ENCODE data around the gene DYNC1I1. TPM values are rescaled to one million over a fixed set of nuclear protein-coding genes. Genes with fewer than 3 reads are reported as not detected.

Gene DYNC1I1
- total RNA-seq, 2 experiments from 2014 or later, result 0.08 TPM; not detected in 1

DNA sequence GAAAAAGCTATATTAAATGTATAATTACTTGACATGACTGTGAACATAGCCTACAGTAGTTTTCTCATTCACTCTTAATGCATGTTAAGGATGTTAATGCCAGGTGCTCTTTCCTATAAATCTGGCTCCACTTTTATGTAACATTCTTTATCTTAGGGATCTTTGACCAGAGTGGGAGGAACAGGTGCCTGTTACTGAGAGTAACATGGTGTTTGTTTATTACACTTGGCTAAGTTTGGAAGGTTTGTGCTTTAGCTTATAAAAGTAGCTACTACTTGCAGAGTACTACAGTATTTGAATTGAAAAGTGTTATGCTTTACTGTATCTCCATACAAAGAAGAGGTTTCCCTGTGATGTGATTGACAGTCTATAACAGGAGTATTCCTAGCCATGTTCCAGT, 183.4 kb downstream of the DYNC1I1 start:
- no peak for DNase-seq
- no peak for ATAC-seq (ENCODE audit: poor library complexity)
- H3K27me3 ChIP-seq (ENCODE audit: control insufficient read depth in 1 of 2, insufficient read depth in 2 of 2, low read length in 2 of 2), result no peaks in the 10 kb centered on the region

GRCh38 chr7:95957510-95957909, 185.2 kb downstream of the DYNC1I1 start:
- Histone ChIP-seq H3K4me3 (ENCODE audit: low read length) (no peak overlapping the region), H3K36me3 (ENCODE audit: insufficient read depth, low read length) (no peaks in the 10 kb centered on the region), H3K9me3 (ENCODE audit: control insufficient read depth in 1 of 2, insufficient read depth in 1 of 2, low read length in 2 of 2) (no peaks in the 10 kb centered on the region), H3K27me3 (ENCODE audit: control insufficient read depth in 1 of 2, insufficient read depth in 2 of 2, low read length in 2 of 2) (peaks cover 0 to 3% of the 10 kb centered on the region in 2 experiments), H3K27ac (ENCODE audit: low read depth in 1 of 2, low read length in 2 of 2) (no peak overlapping the region), H3K4me1 (ENCODE audit: insufficient read depth, low read length) (no peaks in the 10 kb centered on the region)
- intact Hi-C loops (cut with DNase I, micrococcal nuclease), result no loop called here
- DNase-seq (no peak), ATAC-seq (ENCODE audit: poor library complexity) (no peak)
- Mint-ChIP-seq H3K9me3 (no peaks in the 10 kb centered on the region), H3K27ac (no peak overlapping the region), H3K4me1 (ENCODE audit: low read depth) (no peaks in the 10 kb centered on the region), H3K4me3 (no peak overlapping the region), H3K36me3 (ENCODE audit: low read depth) (no peaks in the 10 kb centered on the region), H3K27me3 (peaks cover 11% of the 10 kb centered on the region)
- ChIA-PET CTCF (no interaction called here), POLR2A (no interaction called here)
- no peak for TF ChIP-seq CTCF (IDR thresholded peaks at IDR 0.05)

More for the DNA sequence above, 183.4 kb downstream of the DYNC1I1 start:
- Histone ChIP-seq H3K27ac (ENCODE audit: low read depth in 1 of 2, low read length in 2 of 2) (no peak overlapping the region), H3K9me3 (ENCODE audit: control insufficient read depth in 1 of 2, insufficient read depth in 1 of 2, low read length in 2 of 2) (no peaks in the 10 kb centered on the region), H3K4me3 (ENCODE audit: low read length) (no peak overlapping the region), H3K4me1 (ENCODE audit: insufficient read depth, low read length) (no peaks in the 10 kb centered on the region), H3K36me3 (ENCODE audit: insufficient read depth, low read length) (no peaks in the 10 kb centered on the region)
- Mint-ChIP-seq H3K27ac (no peak overlapping the region), H3K4me1 (ENCODE audit: low read depth) (no peaks in the 10 kb centered on the region), H3K36me3 (ENCODE audit: low read depth) (no peaks in the 10 kb centered on the region), H3K4me3 (no peak overlapping the region), H3K27me3 (peaks cover 6% of the 10 kb centered on the region), H3K9me3 (no peaks in the 10 kb centered on the region)
- intact Hi-C loops (cut with DNase I, micrococcal nuclease), result no loop called here
- ChIA-PET CTCF (no interaction called here), POLR2A (no interaction called here)
- no peak for TF ChIP-seq CTCF (IDR thresholded peaks at IDR 0.05)

- no peak overlapping the region for H3K4me3 Mint-ChIP-seq
- no peak overlapping the region for H3K27ac ChIP-seq (ENCODE audit: low read depth in 1 of 2, low read length in 2 of 2)
- H3K27ac Mint-ChIP-seq, result no peak overlapping the region
- H3K36me3 ChIP-seq (ENCODE audit: insufficient read depth, low read length), result no peaks in the 10 kb centered on the region
- ATAC-seq (ENCODE audit: poor library complexity) (no peak), DNase-seq (no peak)
- H3K36me3 Mint-ChIP-seq (ENCODE audit: low read depth), result no peaks in the 10 kb centered on the region
- H3K4me1 ChIP-seq (ENCODE audit: insufficient read depth, low read length), result no peaks in the 10 kb centered on the region
- no peak overlapping the region for H3K4me3 ChIP-seq (ENCODE audit: low read length)
- intact Hi-C loops (cut with DNase I, micrococcal nuclease), result no loop called here
- POLR2A ChIA-PET, result no interaction called here
- no peak for TF ChIP-seq CTCF (IDR thresholded peaks at IDR 0.05)
- H3K4me1 Mint-ChIP-seq (ENCODE audit: low read depth), result no peaks in the 10 kb centered on the region
- CTCF ChIA-PET, result no interaction called here
- peaks cover 25% of the 10 kb centered on the region for H3K27me3 Mint-ChIP-seq
- peaks cover 0 to 3% of the 10 kb centered on the region in 2 experiments for H3K27me3 ChIP-seq (ENCODE audit: control insufficient read depth in 1 of 2, insufficient read depth in 2 of 2, low read length in 2 of 2)
- H3K9me3 ChIP-seq (ENCODE audit: control insufficient read depth in 1 of 2, insufficient read depth in 1 of 2, low read length in 2 of 2), result no peaks in the 10 kb centered on the region
- peaks cover 3% of the 10 kb centered on the region for H3K9me3 Mint-ChIP-seq
Observed at GRCh38 chr7:95960706-95961244, 188.4 kb downstream of the DYNC1I1 start.
